ENCODE data around the gene ATG7.

DNA sequence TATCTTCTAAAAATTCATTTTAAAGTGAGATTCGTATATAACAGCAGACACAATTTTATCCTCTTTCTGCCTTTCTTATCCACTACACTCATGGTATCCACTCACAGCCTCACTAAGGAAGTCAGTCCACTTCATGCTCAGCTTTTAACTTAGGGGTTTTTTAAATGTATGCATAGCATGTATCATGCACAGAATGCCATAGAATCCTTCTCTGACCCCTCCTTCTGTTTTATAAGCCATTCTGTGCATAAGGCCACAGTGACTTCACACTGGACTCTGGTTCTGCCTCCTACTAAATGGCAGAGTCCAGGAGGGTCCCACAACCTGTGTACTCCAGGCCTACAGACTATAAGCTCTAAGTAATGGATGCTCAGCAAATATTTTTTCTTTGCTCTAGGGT is 129.2 kb downstream of the ATG7 start:
- TF ChIP-seq, protein P1, sequence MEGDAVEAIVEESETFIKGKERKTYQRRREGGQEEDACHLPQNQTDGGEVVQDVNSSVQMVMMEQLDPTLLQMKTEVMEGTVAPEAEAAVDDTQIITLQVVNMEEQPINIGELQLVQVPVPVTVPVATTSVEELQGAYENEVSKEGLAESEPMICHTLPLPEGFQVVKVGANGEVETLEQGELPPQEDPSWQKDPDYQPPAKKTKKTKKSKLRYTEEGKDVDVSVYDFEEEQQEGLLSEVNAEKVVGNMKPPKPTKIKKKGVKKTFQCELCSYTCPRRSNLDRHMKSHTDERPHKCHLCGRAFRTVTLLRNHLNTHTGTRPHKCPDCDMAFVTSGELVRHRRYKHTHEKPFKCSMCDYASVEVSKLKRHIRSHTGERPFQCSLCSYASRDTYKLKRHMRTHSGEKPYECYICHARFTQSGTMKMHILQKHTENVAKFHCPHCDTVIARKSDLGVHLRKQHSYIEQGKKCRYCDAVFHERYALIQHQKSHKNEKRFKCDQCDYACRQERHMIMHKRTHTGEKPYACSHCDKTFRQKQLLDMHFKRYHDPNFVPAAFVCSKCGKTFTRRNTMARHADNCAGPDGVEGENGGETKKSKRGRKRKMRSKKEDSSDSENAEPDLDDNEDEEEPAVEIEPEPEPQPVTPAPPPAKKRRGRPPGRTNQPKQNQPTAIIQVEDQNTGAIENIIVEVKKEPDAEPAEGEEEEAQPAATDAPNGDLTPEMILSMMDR (optimal IDR thresholded peaks at IDR 0.05 in 1 of 3, IDR thresholded peaks at IDR 0.05 in 1 of 3, conservative IDR thresholded peaks at IDR 0.05 in 1 of 3; ENCODE audit: extremely low read depth in 1 of 3, insufficient read depth in 2 of 3, low read length in 3 of 3), result no peak
- TF ChIP-seq EZH2 (IDR thresholded peaks at IDR 0.05; ENCODE audit: low read length), result no peak

Measured in keratinocyte (primary cell).